Measurements from ENCODE around the gene FRMD8. TPM values are rescaled to one million over a fixed set of nuclear protein-coding genes. Genes with fewer than 3 reads are reported as not detected.

Gene FRMD8
- total and polyA plus RNA-seq, 9 of the 15 experiments (the other 6 are each of a cell fraction or from before 2014, with no cell fraction given): 4.5 to 54.5 (median 15.8) TPM

DNA sequence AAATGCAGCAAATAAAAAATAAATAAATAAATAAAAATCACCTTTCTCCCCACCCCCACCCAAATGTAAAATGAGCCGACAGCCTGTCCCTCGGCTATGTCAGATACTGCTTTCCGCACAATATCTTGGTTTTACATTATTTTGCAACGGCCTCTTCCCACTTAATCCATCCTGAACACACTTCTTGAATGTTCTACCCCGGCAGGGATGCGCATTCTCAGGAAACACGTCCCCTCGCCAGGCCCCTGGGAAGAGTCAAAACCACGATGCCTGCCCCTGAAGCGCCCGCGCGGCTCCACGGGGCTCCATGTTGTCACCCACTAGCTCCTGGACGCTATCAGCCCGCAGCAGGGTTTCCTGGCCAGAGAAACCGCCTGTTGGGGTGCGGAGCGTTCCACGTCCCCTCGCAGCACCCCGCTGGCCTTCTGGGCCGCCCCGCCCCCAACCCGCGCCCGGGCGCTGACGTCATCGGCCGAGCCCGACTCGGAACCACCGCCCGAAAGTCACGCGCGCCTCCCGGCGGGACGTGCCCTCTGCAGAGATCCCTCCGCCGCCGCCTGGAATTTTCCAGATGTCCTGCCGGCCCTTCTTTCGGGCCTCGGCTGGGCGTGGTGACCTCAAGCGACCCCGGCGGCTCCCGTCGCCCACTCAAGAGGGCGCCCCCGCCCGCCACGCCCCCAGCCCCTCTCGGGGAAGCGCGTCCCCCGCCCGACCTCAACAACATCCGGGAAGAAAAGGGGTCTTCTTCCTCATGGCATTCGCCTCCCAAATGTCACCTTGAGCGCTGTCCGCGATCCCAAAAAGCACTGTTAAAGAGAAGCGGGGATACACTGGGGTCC lies 35.6 kb downstream of the FRMD8 start:
- ChIA-PET CTCF (ENCODE audit: low intra/inter-chr PET ratio) (no interaction called here), POLR2A (interaction anchor here (0.6 to 17.3 kb wide), 61 partner anchors 6 to 1202 kb away, joined by 3 to 1349 read pairs (median 6); partner anchors contain the start of genes CDC42EP2, DPF2, EHBP1L1 and FAU)
- Histone ChIP-seq H3K9me3 (replicated peaks; ENCODE audit: control insufficient read depth, insufficient read depth, low read depth, low read length) (no peaks in the 10 kb centered on the region), H4K20me1 (replicated peaks; ENCODE audit: control insufficient read depth, insufficient read depth, low read length) (peaks cover 43% of the 10 kb centered on the region), H3K79me2 (ENCODE audit: control insufficient read depth, insufficient read depth, low read length) (peaks cover 92% of the 10 kb centered on the region), H3K9me1 (ENCODE audit: control insufficient read depth, insufficient read depth, low read length) (no peaks in the 10 kb centered on the region), H2AFZ (ENCODE audit: low read depth, low read length) (peak overlapping the region; percentile 64), H3K4me2 (ENCODE audit: insufficient read depth, low read length) (peak overlapping the region; percentile 97), H3K27ac (ENCODE audit: extremely low read depth, low read depth, low read length) (peak overlapping the region; percentile 98), H3K9ac (ENCODE audit: insufficient read depth in 1 of 2, low read depth in 2 of 2, low read length in 2 of 2) (peak overlapping the region; percentile 98 to 100), H3K4me1 (replicated peaks in 1 of 2; ENCODE audit: control insufficient read depth in 2 of 2, insufficient read depth in 2 of 2, low read length in 2 of 2) (peaks cover 40 to 54% of the 10 kb centered on the region in 2 experiments), H3K4me3 (peak overlapping the region; percentile 79), H3K36me3 (ENCODE audit: control insufficient read depth, insufficient read depth, low read length) (peaks cover 43% of the 10 kb centered on the region), H3K27me3 (ENCODE audit: control insufficient read depth in 2 of 2, insufficient read depth in 2 of 2, low read length in 2 of 2) (no peaks in the 10 kb centered on the region)
- WGBS (ENCODE audit: insufficient coverage, low coverage, missing lambda C conversion rate): under 1% methylated on average over 36 of the region's 68 CpGs
- in situ Hi-C loops (cut with MboI): no loop called here
- DNase-seq (ENCODE audit: extremely low read depth in 1 of 4, low spot score in 3 of 4) (peak; percentile 83 to 98 (median 88)), ATAC-seq (peak; percentile 3), FAIRE-seq (peak; percentile 69)
- intact Hi-C loops (cut with micrococcal nuclease): loop anchor here (1.0 kb wide), 1 partner anchor 75 kb away; no protein-coding TSS in a partner anchor
- BruUV-seq (replicated peaks): no TSS peak
- TF ChIP-seq RFX1 (IDR thresholded peaks at IDR 0.05) (no peak), POLR2B (IDR thresholded peaks at IDR 0.05; ENCODE audit: low read depth, partially characterized antibody) (peak; percentile 33), SUPT5H (IDR thresholded peaks at IDR 0.05) (peak; percentile 49), FOXK2 (conservative IDR thresholded peaks at IDR 0.05 in 1 of 2, IDR thresholded peaks at IDR 0.05 in 1 of 2; ENCODE audit: low read depth in 2 of 2) (peak; percentile 60 to 80), TSC22D4 (tag; IDR thresholded peaks at IDR 0.05) (no peak), GATA2 (CRISPR knock-in tag; IDR thresholded peaks at IDR 0.05) (peak; percentile 34; the same call in 1 of the 2 replicates), CAMTA2 (CRISPR knock-in tag; conservative IDR thresholded peaks at IDR 0.05) (no peak), SRF (CRISPR knock-in tag; IDR thresholded peaks at IDR 0.05) (no peak), EZH2 (IDR thresholded peaks at IDR 0.05; ENCODE audit: borderline replicate concordance, low read depth, low read length) (no peak), PRMT5 (CRISPR knock-in tag; IDR thresholded peaks at IDR 0.05) (no peak), YY1 (IDR thresholded peaks at IDR 0.05; ENCODE audit: borderline replicate concordance in 1 of 3, control insufficient read depth in 1 of 3, extremely low read depth in 1 of 3, insufficient read depth in 3 of 3, insufficient read length in 1 of 3, insufficient replicate concordance in 2 of 3, low read depth in 1 of 3, low read length in 2 of 3) (peak in 2 of 3 experiments; percentile 61 to 81), TBP (optimal IDR thresholded peaks at IDR 0.05; ENCODE audit: low read depth, low read length) (no peak), TOE1 (IDR thresholded peaks at IDR 0.05; ENCODE audit: borderline replicate concordance) (peak; percentile 81; the same call in 1 of the 2 replicates), TOE1 (CRISPR knock-in tag; IDR thresholded peaks at IDR 0.05; ENCODE audit: borderline replicate concordance, low read depth) (no peak), ZFP1 (CRISPR knock-in tag; IDR thresholded peaks at IDR 0.05) (peak; percentile 65; the same call in 1 of the 2 replicates)
- TF ChIP-seq, protein P1, sequence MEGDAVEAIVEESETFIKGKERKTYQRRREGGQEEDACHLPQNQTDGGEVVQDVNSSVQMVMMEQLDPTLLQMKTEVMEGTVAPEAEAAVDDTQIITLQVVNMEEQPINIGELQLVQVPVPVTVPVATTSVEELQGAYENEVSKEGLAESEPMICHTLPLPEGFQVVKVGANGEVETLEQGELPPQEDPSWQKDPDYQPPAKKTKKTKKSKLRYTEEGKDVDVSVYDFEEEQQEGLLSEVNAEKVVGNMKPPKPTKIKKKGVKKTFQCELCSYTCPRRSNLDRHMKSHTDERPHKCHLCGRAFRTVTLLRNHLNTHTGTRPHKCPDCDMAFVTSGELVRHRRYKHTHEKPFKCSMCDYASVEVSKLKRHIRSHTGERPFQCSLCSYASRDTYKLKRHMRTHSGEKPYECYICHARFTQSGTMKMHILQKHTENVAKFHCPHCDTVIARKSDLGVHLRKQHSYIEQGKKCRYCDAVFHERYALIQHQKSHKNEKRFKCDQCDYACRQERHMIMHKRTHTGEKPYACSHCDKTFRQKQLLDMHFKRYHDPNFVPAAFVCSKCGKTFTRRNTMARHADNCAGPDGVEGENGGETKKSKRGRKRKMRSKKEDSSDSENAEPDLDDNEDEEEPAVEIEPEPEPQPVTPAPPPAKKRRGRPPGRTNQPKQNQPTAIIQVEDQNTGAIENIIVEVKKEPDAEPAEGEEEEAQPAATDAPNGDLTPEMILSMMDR (IDR thresholded peaks at IDR 0.05 in 2 of 3, conservative IDR thresholded peaks at IDR 0.05 in 1 of 3; ENCODE audit: insufficient read depth in 2 of 3, low read depth in 1 of 3, low read length in 3 of 3): no peak
- TF ChIP-seq, protein P2, sequence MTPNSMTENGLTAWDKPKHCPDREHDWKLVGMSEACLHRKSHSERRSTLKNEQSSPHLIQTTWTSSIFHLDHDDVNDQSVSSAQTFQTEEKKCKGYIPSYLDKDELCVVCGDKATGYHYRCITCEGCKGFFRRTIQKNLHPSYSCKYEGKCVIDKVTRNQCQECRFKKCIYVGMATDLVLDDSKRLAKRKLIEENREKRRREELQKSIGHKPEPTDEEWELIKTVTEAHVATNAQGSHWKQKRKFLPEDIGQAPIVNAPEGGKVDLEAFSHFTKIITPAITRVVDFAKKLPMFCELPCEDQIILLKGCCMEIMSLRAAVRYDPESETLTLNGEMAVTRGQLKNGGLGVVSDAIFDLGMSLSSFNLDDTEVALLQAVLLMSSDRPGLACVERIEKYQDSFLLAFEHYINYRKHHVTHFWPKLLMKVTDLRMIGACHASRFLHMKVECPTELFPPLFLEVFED (CRISPR knock-in tag; conservative IDR thresholded peaks at IDR 0.05): peak; percentile 78

Measured in K562 (cell line).